Measurements from ENCODE around the gene PDE6A.

DNA sequence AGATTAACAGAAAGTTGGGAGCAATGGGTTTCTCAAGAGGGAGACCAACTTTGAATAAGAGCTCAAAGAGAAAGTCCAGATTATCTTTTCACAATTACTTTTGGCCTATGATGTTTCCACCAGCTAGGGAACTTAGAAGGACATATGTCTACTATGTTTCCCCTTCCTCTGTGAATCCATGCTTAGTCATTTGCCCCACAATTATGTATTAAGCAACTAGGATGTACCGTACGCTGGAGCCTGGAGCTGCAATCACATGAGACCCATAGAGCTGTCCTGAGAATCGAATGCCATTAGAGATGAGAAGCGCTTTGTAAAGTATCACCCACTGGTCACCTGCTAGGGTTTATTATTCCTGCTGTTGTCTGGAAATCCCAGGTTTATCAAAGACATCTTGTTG lies 78.8 kb downstream of the PDE6A start:
- TF ChIP-seq POLR2A (IDR thresholded peaks at IDR 0.05), result no peak
- TF ChIP-seq, protein P1, sequence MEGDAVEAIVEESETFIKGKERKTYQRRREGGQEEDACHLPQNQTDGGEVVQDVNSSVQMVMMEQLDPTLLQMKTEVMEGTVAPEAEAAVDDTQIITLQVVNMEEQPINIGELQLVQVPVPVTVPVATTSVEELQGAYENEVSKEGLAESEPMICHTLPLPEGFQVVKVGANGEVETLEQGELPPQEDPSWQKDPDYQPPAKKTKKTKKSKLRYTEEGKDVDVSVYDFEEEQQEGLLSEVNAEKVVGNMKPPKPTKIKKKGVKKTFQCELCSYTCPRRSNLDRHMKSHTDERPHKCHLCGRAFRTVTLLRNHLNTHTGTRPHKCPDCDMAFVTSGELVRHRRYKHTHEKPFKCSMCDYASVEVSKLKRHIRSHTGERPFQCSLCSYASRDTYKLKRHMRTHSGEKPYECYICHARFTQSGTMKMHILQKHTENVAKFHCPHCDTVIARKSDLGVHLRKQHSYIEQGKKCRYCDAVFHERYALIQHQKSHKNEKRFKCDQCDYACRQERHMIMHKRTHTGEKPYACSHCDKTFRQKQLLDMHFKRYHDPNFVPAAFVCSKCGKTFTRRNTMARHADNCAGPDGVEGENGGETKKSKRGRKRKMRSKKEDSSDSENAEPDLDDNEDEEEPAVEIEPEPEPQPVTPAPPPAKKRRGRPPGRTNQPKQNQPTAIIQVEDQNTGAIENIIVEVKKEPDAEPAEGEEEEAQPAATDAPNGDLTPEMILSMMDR (IDR thresholded peaks at IDR 0.05), result no peak
